Measurements from ENCODE around the gene PRKG1.

DNA sequence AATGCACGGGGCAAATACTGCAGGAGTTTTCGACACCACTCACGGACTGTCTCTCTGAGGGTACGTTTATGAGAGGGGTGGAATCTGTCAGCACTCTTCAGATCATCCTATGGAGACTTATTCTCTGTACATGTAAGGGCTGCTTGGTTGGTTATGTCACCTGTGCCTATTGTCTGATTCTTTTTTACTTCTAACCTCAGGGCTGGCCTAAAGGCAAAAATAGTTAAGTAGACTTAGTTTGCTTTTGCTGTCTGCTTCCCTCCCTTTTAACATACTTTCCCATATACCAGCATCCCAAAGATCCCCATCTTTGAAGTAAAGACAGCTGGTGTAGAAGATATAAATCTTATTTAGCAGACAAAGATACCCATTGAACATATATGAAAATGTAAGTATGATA lies 105.9 kb downstream of the PRKG1 start:
- TF ChIP-seq, protein P1, sequence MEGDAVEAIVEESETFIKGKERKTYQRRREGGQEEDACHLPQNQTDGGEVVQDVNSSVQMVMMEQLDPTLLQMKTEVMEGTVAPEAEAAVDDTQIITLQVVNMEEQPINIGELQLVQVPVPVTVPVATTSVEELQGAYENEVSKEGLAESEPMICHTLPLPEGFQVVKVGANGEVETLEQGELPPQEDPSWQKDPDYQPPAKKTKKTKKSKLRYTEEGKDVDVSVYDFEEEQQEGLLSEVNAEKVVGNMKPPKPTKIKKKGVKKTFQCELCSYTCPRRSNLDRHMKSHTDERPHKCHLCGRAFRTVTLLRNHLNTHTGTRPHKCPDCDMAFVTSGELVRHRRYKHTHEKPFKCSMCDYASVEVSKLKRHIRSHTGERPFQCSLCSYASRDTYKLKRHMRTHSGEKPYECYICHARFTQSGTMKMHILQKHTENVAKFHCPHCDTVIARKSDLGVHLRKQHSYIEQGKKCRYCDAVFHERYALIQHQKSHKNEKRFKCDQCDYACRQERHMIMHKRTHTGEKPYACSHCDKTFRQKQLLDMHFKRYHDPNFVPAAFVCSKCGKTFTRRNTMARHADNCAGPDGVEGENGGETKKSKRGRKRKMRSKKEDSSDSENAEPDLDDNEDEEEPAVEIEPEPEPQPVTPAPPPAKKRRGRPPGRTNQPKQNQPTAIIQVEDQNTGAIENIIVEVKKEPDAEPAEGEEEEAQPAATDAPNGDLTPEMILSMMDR (IDR thresholded peaks at IDR 0.05) = no peak
- TF ChIP-seq POLR2A (IDR thresholded peaks at IDR 0.05) = no peak

All from Peyer's patch (tissue), 4 donors.